Calu3 (cell line): ENCODE results near the gene FARS2. TPM values are rescaled to one million over a fixed set of nuclear protein-coding genes. Genes with fewer than 3 reads are reported as not detected.

ENCODE experiments used
- BruUV-seq: library from RNA; stranded (reverse); fragments of 400-500 nt; replicated peaks from 2 replicates; lab custom pipeline; 2021; lab: Mats Ljungman, UMichigan
- CTCF ChIA-PET: fragments of 300-600 bp; sonication (Branson Sonifier 250); formaldehyde crosslinking; loops from one replicate; lab custom pipeline; 2022; ENCODE audit warnings: antibody characterized with exemption; lab: Charles Lee
- DNase-seq: peaks from one replicate; pipeline ENCODE4 v3.0.0; 2022
- H3K27ac Mint-ChIP-seq: one replicate; pipeline ENCODE4 v1.8.0; 2022; ENCODE audit warnings: mixed read lengths; ENCODE audit not compliant: unreplicated experiment
- H3K27me3 Mint-ChIP-seq: one replicate; pipeline ENCODE4 v1.8.0; 2022; ENCODE audit warnings: mixed read lengths; ENCODE audit not compliant: unreplicated experiment
- H3K36me3 Mint-ChIP-seq: one replicate; pipeline ENCODE4 v1.8.0; 2022; ENCODE audit warnings: mild to moderate bottlenecking, moderate library complexity, mixed read lengths; ENCODE audit not compliant: insufficient read depth, unreplicated experiment
- H3K4me1 Mint-ChIP-seq: one replicate; pipeline ENCODE4 v1.8.0; 2022; ENCODE audit warnings: mild to moderate bottlenecking, low read depth, mixed read lengths; ENCODE audit not compliant: unreplicated experiment
- H3K4me3 Mint-ChIP-seq: one replicate; pipeline ENCODE4 v1.8.0; 2022; ENCODE audit warnings: mild to moderate bottlenecking, low read depth, moderate library complexity, mixed read lengths; ENCODE audit not compliant: unreplicated experiment
- H3K9me3 Mint-ChIP-seq: one replicate; pipeline ENCODE4 v1.8.0; 2022; ENCODE audit warnings: low read depth, mixed read lengths; ENCODE audit not compliant: unreplicated experiment
- intact Hi-C: fragments of 100-400 bp; cut with micrococcal nuclease; formaldehyde crosslinking; loops from one replicate; pipeline ENCODE4 v1.10.0; 2022; ENCODE audit not compliant: unreplicated experiment
- total RNA-seq: library from RNA; stranded (reverse); gene quantifications from 2 replicates; pipeline ENCODE4 v1.2.3, GENCODE V29; 2022
- TF ChIP-seq, protein P1 (sequence below): fragments of 200-600 bp; IDR thresholded peaks from one replicate; pipeline ENCODE4 v1.8.0; 2022; ENCODE audit warnings: antibody characterized with exemption; ENCODE audit not compliant: unreplicated experiment

The FARS2 gene
- total RNA-seq, 1 experiment from 2014 or later = 13.4 TPM

DNA sequence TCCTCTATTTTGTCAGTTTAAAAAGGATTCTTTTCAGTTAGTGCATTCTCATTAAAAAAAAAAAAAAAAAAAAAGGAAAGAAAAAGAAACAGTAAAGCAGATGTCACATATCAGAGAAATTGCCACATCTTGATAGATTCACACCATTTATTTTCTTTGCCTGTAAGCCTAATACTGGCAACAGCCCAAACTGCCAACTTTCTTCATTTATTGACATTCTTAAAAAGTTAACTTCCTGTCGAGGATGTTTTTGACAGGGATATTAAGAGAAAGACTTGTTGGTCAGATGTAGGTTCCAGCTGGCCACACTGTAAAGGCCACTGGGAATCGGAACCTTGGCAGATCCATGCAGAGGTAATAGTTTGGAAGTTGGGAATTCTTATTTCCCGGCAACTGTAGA is 412.8 kb downstream of the FARS2 start:
- Mint-ChIP-seq H3K27ac (no peak overlapping the region), H3K4me3 (no peak overlapping the region), H3K9me3 (no peaks in the 10 kb centered on the region), H3K27me3 (no peaks in the 10 kb centered on the region), H3K4me1 (no peaks in the 10 kb centered on the region), H3K36me3 (no peaks in the 10 kb centered on the region)
- DNase-seq = no peak
- TF ChIP-seq, protein P1, sequence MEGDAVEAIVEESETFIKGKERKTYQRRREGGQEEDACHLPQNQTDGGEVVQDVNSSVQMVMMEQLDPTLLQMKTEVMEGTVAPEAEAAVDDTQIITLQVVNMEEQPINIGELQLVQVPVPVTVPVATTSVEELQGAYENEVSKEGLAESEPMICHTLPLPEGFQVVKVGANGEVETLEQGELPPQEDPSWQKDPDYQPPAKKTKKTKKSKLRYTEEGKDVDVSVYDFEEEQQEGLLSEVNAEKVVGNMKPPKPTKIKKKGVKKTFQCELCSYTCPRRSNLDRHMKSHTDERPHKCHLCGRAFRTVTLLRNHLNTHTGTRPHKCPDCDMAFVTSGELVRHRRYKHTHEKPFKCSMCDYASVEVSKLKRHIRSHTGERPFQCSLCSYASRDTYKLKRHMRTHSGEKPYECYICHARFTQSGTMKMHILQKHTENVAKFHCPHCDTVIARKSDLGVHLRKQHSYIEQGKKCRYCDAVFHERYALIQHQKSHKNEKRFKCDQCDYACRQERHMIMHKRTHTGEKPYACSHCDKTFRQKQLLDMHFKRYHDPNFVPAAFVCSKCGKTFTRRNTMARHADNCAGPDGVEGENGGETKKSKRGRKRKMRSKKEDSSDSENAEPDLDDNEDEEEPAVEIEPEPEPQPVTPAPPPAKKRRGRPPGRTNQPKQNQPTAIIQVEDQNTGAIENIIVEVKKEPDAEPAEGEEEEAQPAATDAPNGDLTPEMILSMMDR = no peak
- intact Hi-C loops = no loop called here
- CTCF ChIA-PET = no interaction called here
- no TSS peak for BruUV-seq

DNA sequence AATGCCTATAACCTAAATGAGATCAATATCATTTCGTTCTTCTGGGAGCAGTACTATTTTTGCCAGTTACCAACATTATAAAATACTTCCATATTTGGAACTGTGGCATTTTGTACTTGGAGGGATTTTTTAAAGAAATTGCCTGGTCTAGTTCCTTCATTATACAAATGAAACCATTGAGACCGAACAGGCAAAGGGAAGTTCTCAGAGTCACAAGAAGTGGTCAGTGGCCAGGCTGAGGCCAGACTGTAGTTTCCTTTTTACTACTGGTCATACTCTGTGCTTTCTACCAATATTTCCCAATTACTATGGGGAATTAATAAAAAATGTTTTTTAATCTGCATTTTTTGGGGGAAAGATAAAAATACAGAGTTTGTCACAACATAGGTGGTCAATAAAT is 413.4 kb downstream of the FARS2 start:
- TF ChIP-seq, protein P1 = no peak
- no peaks in the 10 kb centered on the region for H3K36me3 Mint-ChIP-seq
- no peaks in the 10 kb centered on the region for H3K27me3 Mint-ChIP-seq
- DNase-seq = no peak
- no peak overlapping the region for H3K27ac Mint-ChIP-seq
- CTCF ChIA-PET = no interaction called here
- H3K4me1 Mint-ChIP-seq = no peaks in the 10 kb centered on the region
- no peaks in the 10 kb centered on the region for H3K9me3 Mint-ChIP-seq
- no peak overlapping the region for H3K4me3 Mint-ChIP-seq
- BruUV-seq = no TSS peak
- intact Hi-C loops = no loop called here

DNA sequence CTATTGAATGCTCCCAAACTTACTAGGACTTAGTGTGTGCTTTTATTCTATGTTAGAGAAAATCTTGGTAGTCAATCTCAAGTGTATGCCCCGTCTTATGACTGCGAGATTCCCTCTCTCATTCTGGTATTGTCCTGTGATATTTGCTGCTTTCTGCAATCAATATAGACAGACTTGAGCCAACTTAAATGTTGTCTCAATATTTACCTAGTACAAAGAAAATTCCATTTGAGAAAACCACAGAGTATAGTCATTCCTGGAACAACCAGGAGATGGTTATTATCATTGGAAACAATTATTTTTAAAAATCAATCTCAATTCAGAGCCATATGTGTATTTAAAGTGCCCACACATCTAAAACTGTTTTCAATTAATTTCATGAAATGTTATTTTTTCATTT is 415.4 kb downstream of the FARS2 start:
- H3K9me3 Mint-ChIP-seq = no peaks in the 10 kb centered on the region
- DNase-seq = no peak
- intact Hi-C loops = no loop called here
- CTCF ChIA-PET = no interaction called here
- no TSS peak for BruUV-seq
- no peaks in the 10 kb centered on the region for H3K36me3 Mint-ChIP-seq
- H3K27me3 Mint-ChIP-seq = no peaks in the 10 kb centered on the region
- TF ChIP-seq, protein P1 = no peak
- no peak overlapping the region for H3K27ac Mint-ChIP-seq
- H3K4me3 Mint-ChIP-seq = no peak overlapping the region
- no peaks in the 10 kb centered on the region for H3K4me1 Mint-ChIP-seq

DNA sequence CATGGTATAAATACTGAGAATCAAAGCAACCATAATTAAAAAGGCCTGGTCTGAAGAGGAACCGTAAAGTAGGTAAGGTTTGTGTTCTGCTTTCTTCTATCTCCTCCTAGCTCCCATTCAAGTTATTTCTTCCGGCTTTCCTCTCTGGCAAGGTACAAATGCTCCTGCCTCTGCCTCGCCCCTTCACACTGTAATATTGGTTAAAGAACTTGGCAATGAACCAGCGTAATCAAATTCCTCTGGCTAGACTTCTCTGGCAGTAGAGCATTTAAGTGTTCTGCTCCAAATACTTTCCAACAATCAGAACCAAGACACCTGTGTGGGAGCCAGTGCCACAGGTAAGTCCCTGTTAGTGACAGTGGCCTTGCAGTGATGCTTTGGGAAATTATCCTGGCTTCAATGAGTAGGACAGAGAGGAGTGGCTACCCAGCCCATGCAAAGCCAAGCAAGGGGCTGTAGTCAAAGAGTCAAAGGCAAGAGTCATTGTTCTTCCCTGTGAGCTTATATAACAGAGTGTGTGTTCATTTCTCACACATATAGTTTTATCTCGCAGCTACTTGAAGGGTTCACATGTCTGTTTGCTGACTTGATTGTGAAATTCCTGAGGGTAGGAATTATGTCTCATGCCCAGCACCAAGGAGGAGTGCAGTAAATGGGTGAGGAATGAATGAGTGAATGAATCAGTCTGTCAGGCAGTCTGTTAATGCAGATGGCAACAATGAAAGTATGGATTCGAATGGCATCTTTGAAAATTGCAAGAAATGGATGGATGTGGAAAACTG is 416.1 kb downstream of the FARS2 start:
- intact Hi-C loops = no loop called here
- Mint-ChIP-seq H3K27me3 (no peaks in the 10 kb centered on the region), H3K4me1 (no peaks in the 10 kb centered on the region), H3K36me3 (no peaks in the 10 kb centered on the region), H3K4me3 (no peak overlapping the region), H3K9me3 (no peaks in the 10 kb centered on the region), H3K27ac (no peak overlapping the region)
- no TSS peak for BruUV-seq
- TF ChIP-seq, protein P1 = no peak
- DNase-seq = no peak
- CTCF ChIA-PET = no interaction called here
